ENCODE results near the gene ARMC5.

Gene ARMC5

GRCh38 chr16:31411024-31411844 lies 48.1 kb upstream of the ARMC5 start:
- H4K20me1 ChIP-seq (ENCODE audit: insufficient read depth, low read length), result no peaks in the 10 kb centered on the region
- no peak overlapping the region for H3K4me2 ChIP-seq (ENCODE audit: low read length)
- no peaks in the 10 kb centered on the region for H3K9me2 ChIP-seq (ENCODE audit: low read depth, low read length)
- TF ChIP-seq CTCF (IDR thresholded peaks at IDR 0.05; ENCODE audit: low read length) (no peak), EZH2 (IDR thresholded peaks at IDR 0.05; ENCODE audit: borderline replicate concordance, low read length) (no peak)
- no peak overlapping the region for H2AFZ ChIP-seq (ENCODE audit: low read length)
- no peaks in the 10 kb centered on the region for H3K27me3 ChIP-seq (ENCODE audit: insufficient read depth, low read length)
- no peaks in the 10 kb centered on the region for H3K36me3 ChIP-seq (ENCODE audit: insufficient read depth, low read length)
- H3K4me3 ChIP-seq (ENCODE audit: low read depth, low read length, poor library complexity, severe bottlenecking), result no peak overlapping the region
- H3K79me2 ChIP-seq (ENCODE audit: insufficient read depth, low read length), result no peaks in the 10 kb centered on the region
- H3K9me3 ChIP-seq (ENCODE audit: low read length), result no peaks in the 10 kb centered on the region
- no peak overlapping the region for H3K9ac ChIP-seq (ENCODE audit: low read length)
- no peaks in the 10 kb centered on the region for H3F3A ChIP-seq (ENCODE audit: insufficient read depth, low read length)
- no peak overlapping the region for H3K27ac ChIP-seq (ENCODE audit: low read depth, low read length, poor library complexity, severe bottlenecking)
- no peaks in the 10 kb centered on the region for H3K4me1 ChIP-seq (ENCODE audit: insufficient read depth, low read length, severe bottlenecking)

GRCh38 chr16:31412750-31413149 lies 46.6 kb upstream of the ARMC5 start:
- H3K4me3 ChIP-seq (ENCODE audit: low read depth, low read length, poor library complexity, severe bottlenecking), result no peak overlapping the region
- H3F3A ChIP-seq (ENCODE audit: insufficient read depth, low read length), result no peaks in the 10 kb centered on the region
- no peaks in the 10 kb centered on the region for H3K27me3 ChIP-seq (ENCODE audit: insufficient read depth, low read length)
- H2AFZ ChIP-seq (ENCODE audit: low read length), result no peak overlapping the region
- no peaks in the 10 kb centered on the region for H3K9me3 ChIP-seq (ENCODE audit: low read length)
- H3K27ac ChIP-seq (ENCODE audit: low read depth, low read length, poor library complexity, severe bottlenecking), result no peak overlapping the region
- TF ChIP-seq EZH2 (IDR thresholded peaks at IDR 0.05; ENCODE audit: borderline replicate concordance, low read length) (no peak), CTCF (IDR thresholded peaks at IDR 0.05; ENCODE audit: low read length) (no peak)
- H3K4me2 ChIP-seq (ENCODE audit: low read length), result no peak overlapping the region
- no peaks in the 10 kb centered on the region for H4K20me1 ChIP-seq (ENCODE audit: insufficient read depth, low read length)
- no peaks in the 10 kb centered on the region for H3K79me2 ChIP-seq (ENCODE audit: insufficient read depth, low read length)
- no peaks in the 10 kb centered on the region for H3K9me2 ChIP-seq (ENCODE audit: low read depth, low read length)
- H3K9ac ChIP-seq (ENCODE audit: low read length), result no peak overlapping the region
- no peaks in the 10 kb centered on the region for H3K36me3 ChIP-seq (ENCODE audit: insufficient read depth, low read length)
- no peaks in the 10 kb centered on the region for H3K4me1 ChIP-seq (ENCODE audit: insufficient read depth, low read length, severe bottlenecking)

- Histone ChIP-seq H3K27ac (ENCODE audit: low read depth, low read length, poor library complexity, severe bottlenecking) (no peak overlapping the region), H4K20me1 (ENCODE audit: insufficient read depth, low read length) (no peaks in the 10 kb centered on the region), H3K9me2 (ENCODE audit: low read depth, low read length) (no peaks in the 10 kb centered on the region), H3K79me2 (ENCODE audit: insufficient read depth, low read length) (no peaks in the 10 kb centered on the region), H3K4me2 (ENCODE audit: low read length) (no peak overlapping the region), H3K4me3 (ENCODE audit: low read depth, low read length, poor library complexity, severe bottlenecking) (no peak overlapping the region), H3K9ac (ENCODE audit: low read length) (no peak overlapping the region), H3F3A (ENCODE audit: insufficient read depth, low read length) (no peaks in the 10 kb centered on the region), H3K9me3 (ENCODE audit: low read length) (no peaks in the 10 kb centered on the region), H3K27me3 (ENCODE audit: insufficient read depth, low read length) (no peaks in the 10 kb centered on the region), H2AFZ (ENCODE audit: low read length) (no peak overlapping the region), H3K4me1 (ENCODE audit: insufficient read depth, low read length, severe bottlenecking) (no peaks in the 10 kb centered on the region), H3K36me3 (ENCODE audit: insufficient read depth, low read length) (no peaks in the 10 kb centered on the region)
- TF ChIP-seq CTCF (IDR thresholded peaks at IDR 0.05; ENCODE audit: low read length), result no peak
- no peak for TF ChIP-seq EZH2 (IDR thresholded peaks at IDR 0.05; ENCODE audit: borderline replicate concordance, low read length)
Observed at GRCh38 chr16:31413381-31413780, 45.9 kb upstream of the ARMC5 start.

All from OCI-LY1 (cell line).